Stimulated activated memory B cell treated with anti-CD40 and anti-IgM and Interleukin-4, amounts not matched to agents 10 μg/mL and 1 μg/mL and 100 μg/mL, for 72 hours (primary cell): Measurements from ENCODE around the gene NXN.
"Not testable (repeated sequence)": the region's sequence is repeated elsewhere in the genome, so short reads cannot be mapped to it uniquely, and the experiment has no call there.

Experiments used
- ATAC-seq: fragments of 150-1000 bp; cut with Tn5 transposase; 2 replicates; pipeline ENCODE4 v1.10.0; 2021
- H3K27ac Mint-ChIP-seq: one replicate; pipeline ENCODE4 v1.8.0; 2022; ENCODE audit warnings: mild to moderate bottlenecking, mixed read lengths
- H3K27me3 Mint-ChIP-seq: one replicate; pipeline ENCODE4 v1.8.0; 2022; ENCODE audit warnings: mixed read lengths
- H3K36me3 Mint-ChIP-seq: one replicate; pipeline ENCODE4 v1.8.0; 2022; ENCODE audit warnings: mixed read lengths
- H3K4me1 Mint-ChIP-seq: one replicate; pipeline ENCODE4 v1.8.0; 2022; ENCODE audit warnings: mixed read lengths
- H3K4me3 Mint-ChIP-seq: one replicate; pipeline ENCODE4 v1.8.0; 2022; ENCODE audit warnings: mild to moderate bottlenecking, moderate library complexity, mixed read lengths
- H3K9me3 Mint-ChIP-seq: one replicate; pipeline ENCODE4 v1.8.0; 2022; ENCODE audit warnings: mixed read lengths

NXN gene

GRCh38 chr17:954431-955164 is 25.0 kb downstream of the NXN start:
- no peaks in the 10 kb centered on the region for H3K9me3 Mint-ChIP-seq
- no peak overlapping the region for H3K4me3 Mint-ChIP-seq
- H3K4me1 Mint-ChIP-seq = no peaks in the 10 kb centered on the region
- H3K27me3 Mint-ChIP-seq = peaks cover 50% of the 10 kb centered on the region
- H3K27ac Mint-ChIP-seq = no peak overlapping the region
- ATAC-seq = peak; percentile 20
- no peaks in the 10 kb centered on the region for H3K36me3 Mint-ChIP-seq

GRCh38 chr17:953767-954166 is 25.8 kb downstream of the NXN start:
- peaks cover 42% of the 10 kb centered on the region for H3K27me3 Mint-ChIP-seq
- ATAC-seq = no peak
- no peaks in the 10 kb centered on the region for H3K9me3 Mint-ChIP-seq
- no peak overlapping the region for H3K4me3 Mint-ChIP-seq
- H3K27ac Mint-ChIP-seq = no peak overlapping the region
- no peaks in the 10 kb centered on the region for H3K36me3 Mint-ChIP-seq
- H3K4me1 Mint-ChIP-seq = no peaks in the 10 kb centered on the region

DNA sequence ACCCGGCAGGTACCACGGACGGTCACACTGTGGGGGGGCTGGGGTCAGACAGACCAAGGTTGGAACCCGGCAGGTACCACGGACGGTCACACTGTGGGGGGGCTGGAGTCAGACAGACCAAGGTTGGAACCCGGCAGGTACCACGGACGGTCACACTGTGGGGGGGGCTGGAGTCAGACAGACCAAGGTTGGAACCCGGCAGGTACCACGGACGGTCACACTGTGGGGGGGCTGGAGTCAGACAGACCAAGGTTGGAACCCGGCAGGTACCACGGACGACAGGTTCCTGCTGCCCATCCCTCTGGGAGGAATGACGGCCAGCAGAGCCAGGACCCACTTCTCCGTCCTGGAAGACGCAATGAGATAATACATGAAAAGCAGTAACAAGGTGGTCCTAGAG is 27.0 kb downstream of the NXN start:
- H3K27me3 Mint-ChIP-seq = peaks cover 42% of the 10 kb centered on the region
- H3K36me3 Mint-ChIP-seq, H3K4me3 Mint-ChIP-seq, H3K9me3 Mint-ChIP-seq, H3K27ac Mint-ChIP-seq, H3K4me1 Mint-ChIP-seq, ATAC-seq: not testable (repeated sequence)

GRCh38 chr17:951325-952132 is 28.0 kb downstream of the NXN start:
- Mint-ChIP-seq H3K27me3 (peaks cover 38% of the 10 kb centered on the region), H3K4me1 (no peaks in the 10 kb centered on the region), H3K9me3 (no peaks in the 10 kb centered on the region), H3K27ac (no peak overlapping the region), H3K36me3 (no peaks in the 10 kb centered on the region), H3K4me3 (no peak overlapping the region)
- ATAC-seq = no peak

- H3K4me3 Mint-ChIP-seq = no peak overlapping the region
- H3K36me3 Mint-ChIP-seq = no peaks in the 10 kb centered on the region
- peaks cover 37% of the 10 kb centered on the region for H3K27me3 Mint-ChIP-seq
- H3K9me3 Mint-ChIP-seq = no peaks in the 10 kb centered on the region
- no peak for ATAC-seq
- H3K27ac Mint-ChIP-seq = no peak overlapping the region
- no peaks in the 10 kb centered on the region for H3K4me1 Mint-ChIP-seq
Observed at GRCh38 chr17:949623-950303, 29.8 kb downstream of the NXN start.

DNA sequence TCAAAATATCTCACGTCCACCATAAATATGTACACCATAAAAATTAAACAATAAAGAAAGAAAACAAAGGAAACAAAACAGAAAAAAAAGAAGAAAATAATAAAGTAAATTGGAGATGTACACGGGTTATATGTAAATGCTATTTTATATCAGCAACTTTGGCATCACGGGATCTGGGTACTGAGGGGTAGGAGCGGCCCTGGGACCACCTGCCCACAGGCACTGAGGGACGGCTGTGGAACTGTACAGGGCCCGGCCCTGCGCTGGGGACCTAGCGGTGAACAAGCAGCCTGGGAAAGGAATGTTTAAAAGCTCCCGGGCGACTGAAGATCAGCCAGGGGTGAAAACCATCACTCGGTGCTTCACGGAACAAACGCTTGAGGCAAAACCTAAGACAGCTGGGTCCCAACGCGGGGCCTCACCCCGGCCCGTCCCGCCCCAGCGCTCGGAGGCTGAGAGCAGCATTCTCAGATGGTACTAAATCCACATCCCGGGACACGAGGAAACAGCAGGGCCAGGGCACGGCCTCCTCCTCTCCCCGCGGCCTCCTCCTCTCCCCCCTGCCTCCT is 31.2 kb downstream of the NXN start:
- no peak for ATAC-seq
- Mint-ChIP-seq H3K9me3 (no peaks in the 10 kb centered on the region), H3K36me3 (no peaks in the 10 kb centered on the region), H3K27ac (no peak overlapping the region), H3K4me1 (no peaks in the 10 kb centered on the region), H3K4me3 (no peak overlapping the region), H3K27me3 (peaks cover 28% of the 10 kb centered on the region)

DNA sequence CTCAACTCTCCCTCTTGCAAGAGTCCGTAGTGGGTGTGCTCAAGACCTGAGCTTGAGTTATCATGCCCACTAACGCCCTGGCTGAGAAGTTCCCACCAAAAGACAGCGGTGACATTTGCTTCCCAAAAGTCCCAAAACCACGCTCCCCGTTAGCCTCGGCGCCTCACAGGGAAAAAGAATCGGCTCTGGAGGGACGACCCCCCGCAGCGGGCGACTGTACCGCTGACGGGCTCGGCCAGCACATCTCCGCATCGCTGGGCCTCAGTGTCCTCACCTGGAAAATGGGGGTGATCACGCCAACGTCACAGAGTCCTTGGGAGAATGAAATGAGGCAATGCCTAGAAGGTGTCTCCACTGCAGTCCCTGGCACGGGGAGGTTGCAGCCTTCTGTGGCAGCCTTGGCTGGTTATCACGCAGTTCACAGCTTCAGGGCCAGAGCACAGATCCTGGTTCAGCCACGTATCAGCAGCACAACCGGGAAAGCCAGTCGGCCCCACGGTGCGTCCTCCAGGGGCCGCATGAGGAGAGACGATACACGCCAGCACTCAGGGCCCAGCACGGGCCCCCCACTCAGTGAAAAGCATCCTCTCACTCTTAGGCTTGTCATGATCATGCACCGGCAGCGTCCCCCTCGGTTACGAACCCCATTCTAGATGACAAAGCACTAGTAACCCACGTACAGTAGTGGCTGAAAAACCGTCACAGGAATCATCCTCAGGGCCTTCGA is 32.9 kb downstream of the NXN start:
- ATAC-seq = no peak
- H3K36me3 Mint-ChIP-seq = no peaks in the 10 kb centered on the region
- H3K4me3 Mint-ChIP-seq = no peak overlapping the region
- no peak overlapping the region for H3K27ac Mint-ChIP-seq
- H3K4me1 Mint-ChIP-seq = no peaks in the 10 kb centered on the region
- H3K27me3 Mint-ChIP-seq = peaks cover 20% of the 10 kb centered on the region
- H3K9me3 Mint-ChIP-seq = no peaks in the 10 kb centered on the region

- H3K9me3 Mint-ChIP-seq = no peaks in the 10 kb centered on the region
- no peaks in the 10 kb centered on the region for H3K4me1 Mint-ChIP-seq
- ATAC-seq = no peak
- no peaks in the 10 kb centered on the region for H3K36me3 Mint-ChIP-seq
- H3K4me3 Mint-ChIP-seq = no peak overlapping the region
- peaks cover 20% of the 10 kb centered on the region for H3K27me3 Mint-ChIP-seq
- H3K27ac Mint-ChIP-seq = no peak overlapping the region
Observed at GRCh38 chr17:945672-946071, 33.9 kb downstream of the NXN start.

GRCh38 chr17:944266-944826 is 35.2 kb downstream of the NXN start:
- Mint-ChIP-seq H3K4me3 (no peak overlapping the region), H3K9me3 (no peaks in the 10 kb centered on the region), H3K27me3 (peaks cover 9% of the 10 kb centered on the region), H3K36me3 (no peaks in the 10 kb centered on the region), H3K27ac (no peak overlapping the region), H3K4me1 (no peaks in the 10 kb centered on the region)
- ATAC-seq = no peak

DNA sequence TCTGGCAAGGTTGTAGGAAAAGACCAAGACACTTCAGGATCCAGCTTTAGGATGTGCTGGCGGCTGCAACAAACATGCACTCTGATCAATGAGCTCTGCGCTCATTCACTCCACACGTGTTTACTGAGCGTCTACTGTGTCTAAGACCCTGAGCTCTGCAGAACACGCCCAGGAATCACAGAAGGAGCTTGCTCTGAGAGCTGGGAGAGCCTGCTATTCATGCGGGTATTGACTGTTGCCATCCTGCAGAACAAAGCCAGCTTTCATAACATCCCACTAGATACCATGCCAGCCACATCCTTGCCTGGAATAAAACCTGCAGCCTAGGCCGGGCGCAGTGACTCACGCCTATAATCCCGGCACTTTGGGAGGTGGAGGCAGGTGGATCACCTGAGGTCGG is 44.1 kb downstream of the NXN start:
- H3K4me3 Mint-ChIP-seq = no peak overlapping the region
- no peak overlapping the region for H3K27ac Mint-ChIP-seq
- H3K27me3 Mint-ChIP-seq = peaks cover 30% of the 10 kb centered on the region
- H3K36me3 Mint-ChIP-seq = no peaks in the 10 kb centered on the region
- ATAC-seq = no peak
- no peaks in the 10 kb centered on the region for H3K4me1 Mint-ChIP-seq
- H3K9me3 Mint-ChIP-seq = no peaks in the 10 kb centered on the region

GRCh38 chr17:933312-934073 is 46.1 kb downstream of the NXN start:
- Mint-ChIP-seq H3K4me1 (no peaks in the 10 kb centered on the region), H3K27ac (no peak overlapping the region)

GRCh38 chr17:930258-930657 is 49.3 kb downstream of the NXN start:
- Mint-ChIP-seq H3K36me3 (no peaks in the 10 kb centered on the region), H3K27me3 (peaks cover 37% of the 10 kb centered on the region), H3K27ac (no peak overlapping the region), H3K4me1 (no peaks in the 10 kb centered on the region), H3K9me3 (no peaks in the 10 kb centered on the region), H3K4me3 (no peak overlapping the region)
- no peak for ATAC-seq

More at GRCh38 chr17:933312-934073, 46.1 kb downstream of the NXN start:
- ATAC-seq = no peak
- Mint-ChIP-seq H3K4me3 (no peak overlapping the region), H3K9me3 (no peaks in the 10 kb centered on the region), H3K27me3 (peaks cover 36% of the 10 kb centered on the region), H3K36me3 (no peaks in the 10 kb centered on the region)

DNA sequence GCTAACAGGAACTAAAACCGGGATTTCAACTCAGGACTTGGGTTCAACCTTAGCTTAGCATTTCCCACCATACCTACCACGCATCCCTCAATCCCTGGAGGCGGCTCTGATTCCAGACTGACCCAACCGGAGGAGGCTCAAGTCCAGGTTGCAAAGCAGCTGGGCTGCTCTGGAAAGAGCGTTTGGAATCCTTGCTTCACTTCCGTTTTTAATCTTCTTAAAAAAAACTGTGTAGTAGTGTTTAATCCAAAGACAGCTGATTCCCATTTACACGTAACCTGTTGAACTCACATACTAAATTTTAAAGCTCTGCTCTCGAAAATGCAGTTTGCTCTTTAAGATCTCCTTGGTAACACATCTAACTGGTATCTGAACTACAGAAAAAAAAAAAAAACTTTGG is 50.0 kb downstream of the NXN start:
- Mint-ChIP-seq H3K36me3 (no peaks in the 10 kb centered on the region), H3K27ac (no peak overlapping the region), H3K4me3 (no peak overlapping the region), H3K27me3 (peaks cover 37% of the 10 kb centered on the region), H3K4me1 (no peaks in the 10 kb centered on the region), H3K9me3 (no peaks in the 10 kb centered on the region)
- no peak for ATAC-seq
